GM21360 (cell line): ENCODE measurements around the gene ZNF530.
A peak's percentile ranks its signal among the peaks of the same experiment; 100 is the strongest.

Experiments
- ATAC-seq: cut with Tn5 transposase; IDR thresholded peaks from one replicate; pipeline ENCODE4 v1.9.1; 2021; ENCODE audit warnings: mild to moderate bottlenecking, moderate library complexity; ENCODE audit not compliant: unreplicated experiment

ZNF530 gene

DNA sequence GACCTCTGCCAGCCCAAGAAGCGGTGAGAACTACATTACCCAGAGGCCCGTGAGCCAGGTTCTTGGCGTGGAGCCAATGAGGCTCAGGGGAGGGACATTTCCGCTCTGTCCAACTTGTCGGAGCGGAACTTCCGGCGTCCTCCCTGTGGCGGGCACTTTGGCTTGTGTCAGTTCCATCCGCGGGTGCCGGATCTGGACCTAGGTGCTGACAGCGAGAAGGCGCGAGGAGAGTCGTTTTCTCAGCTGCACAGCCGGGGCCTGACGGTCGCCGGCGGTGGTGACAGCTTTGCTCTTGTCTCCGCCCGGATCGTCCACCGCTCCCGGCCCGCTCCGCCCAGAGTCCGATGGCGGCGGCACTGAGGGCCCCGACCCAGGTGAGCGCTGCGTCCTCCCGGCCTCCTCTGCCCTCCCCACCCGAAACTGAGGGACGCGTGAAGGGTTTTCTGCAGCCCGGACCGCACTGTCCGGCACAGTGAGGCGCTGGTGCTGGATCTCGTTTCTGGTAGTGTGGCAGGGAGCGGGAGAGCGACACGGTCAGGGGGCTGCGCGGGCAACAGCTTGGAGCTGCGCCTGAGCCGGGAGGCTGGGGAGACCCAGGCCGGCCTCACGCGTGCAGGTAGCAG lies at the start of gene ZNF530:
Gene ZNF530 (plus strand): TSS at position 125 of the 623 bp plus-strand sequence. CDS start 4,461 bp downstream, outside the sequence.
- ATAC-seq, result peak; percentile 85

DNA sequence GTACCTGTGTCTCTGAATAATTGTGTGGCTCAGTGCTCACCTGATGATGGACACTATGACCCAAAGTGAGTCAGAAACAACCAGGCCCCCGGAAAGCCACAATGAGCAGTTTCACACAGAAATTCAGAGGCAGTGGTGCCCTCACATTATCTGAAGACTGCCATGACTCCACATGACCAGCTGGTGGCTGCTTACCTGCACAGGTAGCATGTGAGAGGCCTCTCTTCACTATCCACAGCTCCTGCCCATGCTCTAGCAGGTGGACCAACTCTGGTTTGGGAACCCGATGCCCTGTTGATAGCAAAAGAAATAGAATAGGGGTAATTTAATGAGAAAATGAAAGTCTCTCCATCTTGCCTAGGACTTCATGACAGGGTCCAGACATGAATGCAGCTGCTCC lies 47.3 kb upstream of the ZNF530 start:
- ATAC-seq, result no peak

DNA sequence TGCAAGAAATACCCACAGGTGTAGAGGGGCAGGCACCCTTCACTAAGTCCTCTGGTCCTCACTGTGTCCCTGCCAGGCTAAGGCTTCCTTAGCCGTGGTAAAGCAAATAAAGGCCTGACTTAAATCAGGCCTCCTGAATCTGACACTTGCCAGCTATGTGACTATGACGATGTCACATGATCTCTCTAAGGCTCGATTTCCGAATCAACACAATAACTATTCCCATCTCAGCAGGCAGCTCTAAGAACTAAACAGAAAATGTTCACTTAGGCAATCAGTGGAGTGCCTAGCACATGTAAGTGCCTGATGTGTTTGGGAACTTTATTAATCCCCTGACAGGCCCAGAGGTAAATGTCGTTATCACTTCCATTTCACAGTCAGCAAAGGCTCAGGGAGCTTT lies 42.0 kb upstream of the ZNF530 start:
- no peak for ATAC-seq

DNA sequence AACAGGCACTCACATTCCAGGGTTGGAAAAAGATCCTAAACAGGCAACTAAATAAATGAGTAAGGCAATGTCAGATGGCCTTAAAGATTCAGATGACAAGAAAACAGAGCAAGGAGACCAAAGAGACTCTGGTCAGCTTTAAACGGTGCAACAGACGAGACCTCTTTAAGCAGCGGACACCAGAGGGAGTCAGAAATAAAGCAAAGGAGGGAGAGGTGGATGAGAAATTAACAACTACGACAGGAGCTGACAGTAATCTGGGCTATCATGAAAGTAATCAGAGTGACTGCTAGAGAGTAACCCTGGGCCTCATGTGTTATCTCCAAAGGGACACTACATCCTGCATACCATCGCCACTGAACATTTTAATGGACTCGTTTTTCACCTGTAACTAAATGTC lies 41.2 kb upstream of the ZNF530 start:
- no peak for ATAC-seq

DNA sequence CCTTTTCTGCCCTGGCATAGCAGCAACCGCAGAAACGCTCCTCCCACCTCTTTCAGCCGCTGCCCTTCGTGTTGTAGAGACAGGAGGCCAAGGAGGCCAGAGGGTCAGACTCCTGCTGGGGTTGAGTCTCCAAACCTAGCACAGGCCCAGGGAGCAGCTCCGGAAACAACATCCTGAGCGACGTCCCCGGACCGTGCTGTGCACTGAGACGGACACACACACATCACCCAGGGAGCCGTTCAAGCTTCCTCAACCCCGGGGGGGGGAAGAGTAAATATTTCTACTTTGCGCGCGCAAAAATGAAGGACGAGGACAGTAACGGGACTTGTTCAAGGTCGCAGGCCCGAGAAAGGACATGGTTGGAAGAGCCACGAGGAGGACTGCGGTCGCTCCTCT lies 40.7 kb upstream of the ZNF530 start:
- ATAC-seq, result no peak

DNA sequence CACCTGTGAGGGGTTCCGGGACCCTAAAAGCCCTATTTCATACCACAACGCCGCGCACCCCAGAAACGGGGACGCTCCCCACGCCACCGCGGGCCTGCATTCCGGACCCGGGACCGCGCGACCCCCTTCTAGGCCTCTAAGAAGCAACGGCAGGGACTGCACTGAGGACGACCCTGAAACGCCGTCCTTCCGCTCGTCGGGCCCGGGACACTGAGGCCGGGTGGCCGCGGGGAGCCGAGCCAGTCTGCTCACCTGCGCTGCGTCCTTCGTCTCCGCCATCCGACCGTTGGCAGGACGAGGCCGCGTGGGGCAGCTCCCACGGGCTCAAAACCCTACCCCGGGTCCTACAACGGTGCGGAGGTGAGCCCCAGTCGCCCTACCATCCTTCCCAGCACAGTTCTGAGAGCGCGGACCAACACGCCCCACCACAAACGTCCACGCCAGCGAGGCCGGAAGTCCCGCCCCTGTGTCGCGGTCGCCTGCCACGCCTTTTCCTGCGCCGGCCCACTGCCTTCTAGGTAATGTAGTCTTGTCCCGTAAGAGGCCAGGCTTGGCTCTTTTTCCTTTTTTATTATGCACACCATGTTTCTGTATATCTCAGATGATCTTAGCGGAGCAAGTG lies 40.2 kb upstream of the ZNF530 start, which contains the start of gene ZNF550:
Gene ZNF550 (minus strand): TSS at position 460 of the 622 bp plus-strand sequence. CDS start 181 bp downstream, at position 279.
- peak; percentile 93 for ATAC-seq

DNA sequence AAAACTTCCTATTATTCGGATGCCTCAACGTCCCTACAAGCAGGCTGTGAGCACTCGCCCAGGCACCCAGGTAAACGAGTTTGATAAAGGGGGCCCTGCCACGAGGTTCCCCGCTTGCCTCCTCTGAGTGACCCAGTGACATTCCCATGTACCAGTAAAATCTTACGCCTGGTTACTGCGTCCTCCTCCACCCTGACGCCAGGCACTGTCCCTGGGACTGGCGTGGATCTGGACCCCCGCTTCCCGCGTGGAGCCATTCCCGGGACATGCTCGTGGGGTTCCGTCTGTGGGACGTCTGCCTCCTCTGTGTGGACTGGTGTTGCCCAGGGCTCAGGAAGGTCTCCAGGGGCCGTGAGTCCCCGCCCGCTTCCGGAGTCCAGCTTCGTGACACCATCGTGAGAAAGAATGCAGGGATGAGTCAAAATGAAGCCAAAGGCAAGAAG lies 39.6 kb upstream of the ZNF530 start:
- ATAC-seq, result no peak

DNA sequence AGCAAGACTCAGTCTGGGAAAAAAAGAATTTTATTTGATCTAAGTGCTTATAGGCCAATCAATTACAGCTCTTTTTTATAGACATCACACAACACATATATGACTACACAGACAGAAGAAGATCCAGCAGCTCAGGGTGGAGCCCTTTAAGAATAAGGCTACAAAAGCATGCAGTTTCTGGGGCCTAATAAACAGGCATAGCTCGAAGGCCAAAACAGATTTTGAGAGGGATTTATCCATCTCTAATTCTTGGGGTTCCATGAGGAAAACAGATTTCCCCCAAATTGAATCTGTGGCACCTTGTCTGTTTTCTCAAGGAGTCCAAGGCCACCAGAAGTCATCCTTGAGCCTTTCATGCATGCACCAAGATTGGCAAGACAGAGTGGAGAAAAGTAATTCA lies 36.1 kb upstream of the ZNF530 start:
- ATAC-seq, result no peak

DNA sequence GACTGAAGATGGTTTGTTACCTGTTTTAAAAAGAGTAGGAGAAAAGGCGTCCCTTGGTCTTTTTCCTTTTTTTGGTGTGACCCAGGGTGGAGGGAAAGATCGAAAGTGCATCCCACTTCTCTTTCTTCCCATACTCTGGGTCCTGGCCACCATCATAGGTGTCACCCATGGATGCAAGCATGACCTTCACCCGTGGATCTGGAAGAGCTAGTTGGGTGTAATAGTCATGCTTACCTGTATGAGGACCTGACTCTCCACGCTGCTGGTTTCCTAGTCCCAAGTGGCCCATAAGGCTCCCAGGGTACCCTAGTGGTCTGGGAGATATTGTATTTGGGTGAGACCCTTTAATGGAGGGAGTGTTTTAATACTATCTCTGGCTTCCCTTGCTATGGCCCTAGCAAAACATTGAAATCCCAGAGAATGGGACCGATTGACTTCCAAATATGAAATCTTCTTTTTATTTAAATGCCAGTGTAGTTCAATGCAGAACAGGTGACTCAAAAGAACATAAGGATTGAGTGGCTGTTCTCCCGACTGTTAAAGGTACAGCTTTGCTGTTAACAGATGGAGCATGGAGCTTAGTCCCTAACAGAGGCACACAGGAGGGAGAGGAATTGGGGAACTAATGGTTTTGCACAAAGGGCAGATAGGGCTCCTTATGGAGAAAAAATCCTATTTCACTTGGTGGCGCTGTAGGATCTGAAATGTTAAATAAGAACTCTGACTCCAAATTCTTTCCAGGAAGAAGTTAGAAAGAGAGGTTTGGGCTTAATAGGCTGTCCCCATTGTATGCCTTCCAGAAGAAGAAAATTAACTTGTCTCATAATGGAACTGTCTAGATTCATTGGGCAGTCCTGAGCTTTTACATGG lies 33.1 kb upstream of the ZNF530 start:
- no peak for ATAC-seq

DNA sequence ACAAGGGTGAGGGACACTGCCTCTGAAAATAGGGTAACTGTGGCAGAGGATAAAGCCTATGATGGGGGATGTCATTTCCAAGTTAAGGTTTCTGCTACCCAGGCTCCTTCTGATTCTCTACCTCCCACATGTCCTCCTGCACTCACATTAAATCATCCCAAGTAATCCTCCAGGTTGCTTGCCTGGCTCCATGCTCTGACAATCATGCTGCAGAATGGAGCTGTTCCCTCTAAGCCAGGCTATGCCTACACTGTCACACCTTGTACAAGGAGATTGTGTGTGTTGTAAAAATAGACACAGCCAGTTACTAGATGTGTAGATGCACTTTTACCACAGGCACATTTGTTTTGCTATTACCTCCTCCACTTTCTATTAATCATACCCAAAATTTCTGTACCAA lies 29.0 kb upstream of the ZNF530 start:
- ATAC-seq, result no peak

DNA sequence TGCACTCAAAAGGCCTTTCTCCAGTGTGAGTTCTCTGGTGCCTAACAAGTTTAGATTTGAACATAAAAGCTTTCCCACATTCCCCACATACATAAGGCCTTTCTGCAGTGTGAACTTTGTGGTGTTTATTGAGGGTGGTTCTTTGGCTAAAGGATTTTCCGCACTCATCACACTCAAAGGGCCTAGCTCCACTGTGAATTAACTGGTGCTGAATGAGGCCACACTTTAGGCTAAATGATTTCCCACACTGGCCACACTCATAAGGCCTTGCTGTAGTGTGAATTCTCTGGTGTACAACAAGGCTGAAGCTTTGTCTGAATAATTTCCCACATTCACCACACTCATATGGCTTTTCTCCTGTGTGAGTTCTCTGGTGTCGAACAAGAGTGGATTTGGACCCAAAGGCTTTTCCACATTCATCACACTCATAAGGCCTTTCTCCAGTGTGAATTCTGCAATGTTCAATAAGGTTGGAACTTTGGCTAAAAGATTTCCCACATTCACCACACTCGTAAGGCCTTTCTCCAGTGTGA lies 27.2 kb upstream of the ZNF530 start:
- no peak for ATAC-seq

DNA sequence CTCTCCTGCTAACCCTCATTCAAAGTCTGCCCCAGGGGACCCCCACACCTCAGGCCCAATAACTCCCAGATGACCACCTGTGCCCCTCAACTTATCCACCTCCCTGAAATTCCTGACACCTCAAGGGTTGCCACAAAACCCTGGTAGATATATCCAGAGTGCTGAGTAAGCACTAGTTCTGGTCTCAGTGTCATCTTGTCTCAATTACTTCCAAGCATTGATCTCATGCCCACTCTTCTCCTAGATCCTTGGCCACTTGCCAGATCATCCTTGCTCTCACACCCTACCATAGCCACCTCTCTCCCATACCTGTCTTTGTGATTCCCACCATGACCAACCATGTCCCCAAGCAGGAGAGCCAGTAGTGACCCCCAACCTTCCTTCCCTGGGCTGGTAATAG lies 23.0 kb upstream of the ZNF530 start:
- no peak for ATAC-seq

DNA sequence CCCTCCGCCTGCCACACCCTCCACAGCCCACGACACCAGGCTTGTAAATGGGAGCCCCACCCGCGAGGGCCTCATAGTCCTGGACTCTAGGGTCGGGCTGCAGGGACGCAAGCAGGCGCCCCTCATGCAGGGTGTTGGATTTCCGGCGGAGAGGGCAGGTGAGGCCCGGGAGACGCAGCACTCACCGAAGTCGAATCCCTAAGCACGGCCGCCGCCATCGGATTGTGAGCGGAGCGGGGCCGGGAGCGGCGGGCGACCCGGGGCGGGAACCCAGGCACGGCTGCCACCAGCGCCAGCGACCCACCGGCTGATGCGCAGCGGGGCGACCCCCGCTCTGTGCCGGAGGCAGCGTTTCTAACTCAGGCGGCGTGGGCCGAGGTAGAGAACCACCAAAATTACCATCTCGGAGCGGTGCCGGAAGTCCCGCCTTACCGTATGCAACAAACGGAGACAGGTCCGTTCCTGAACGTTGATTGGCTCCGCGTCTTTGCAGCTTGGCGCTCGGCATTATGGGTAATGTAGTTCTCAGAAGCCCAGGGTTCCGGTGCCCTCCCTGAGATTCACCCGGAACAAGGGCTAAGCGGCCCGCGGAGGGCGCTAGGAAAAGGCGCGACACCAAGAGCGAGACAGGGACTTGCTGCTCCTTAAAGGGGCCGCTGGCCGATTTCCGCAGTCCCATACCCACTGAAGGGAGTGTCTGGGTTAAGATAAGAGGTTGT lies 21.0 kb upstream of the ZNF530 start, which contains the start of gene ZNF416:
Gene ZNF416 (minus strand): TSS at position 425 of the 719 bp plus-strand sequence. CDS start 207 bp downstream, at position 218.
- peak; percentile 87 for ATAC-seq

DNA sequence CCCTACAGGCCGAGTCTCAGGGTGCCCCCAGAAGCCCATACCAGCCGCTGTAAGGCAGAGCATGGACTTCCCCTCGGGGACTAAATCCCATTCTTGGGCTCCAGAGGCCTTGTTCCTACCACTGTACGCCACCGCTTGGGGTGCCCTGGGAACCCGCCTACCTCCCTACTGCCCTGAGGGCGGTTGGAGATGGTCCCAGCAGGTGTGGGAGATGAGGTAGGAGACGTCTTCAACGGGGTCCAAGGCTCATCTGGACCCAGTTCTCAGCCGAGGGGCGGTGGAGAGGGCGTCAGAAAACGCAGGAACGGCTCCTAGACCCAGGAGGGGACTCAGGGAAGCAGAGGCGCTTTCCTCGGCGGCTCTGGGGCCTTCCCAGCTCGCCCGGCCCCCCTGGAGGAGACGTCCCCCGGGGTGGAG lies 16.6 kb upstream of the ZNF530 start:
- no peak for ATAC-seq

DNA sequence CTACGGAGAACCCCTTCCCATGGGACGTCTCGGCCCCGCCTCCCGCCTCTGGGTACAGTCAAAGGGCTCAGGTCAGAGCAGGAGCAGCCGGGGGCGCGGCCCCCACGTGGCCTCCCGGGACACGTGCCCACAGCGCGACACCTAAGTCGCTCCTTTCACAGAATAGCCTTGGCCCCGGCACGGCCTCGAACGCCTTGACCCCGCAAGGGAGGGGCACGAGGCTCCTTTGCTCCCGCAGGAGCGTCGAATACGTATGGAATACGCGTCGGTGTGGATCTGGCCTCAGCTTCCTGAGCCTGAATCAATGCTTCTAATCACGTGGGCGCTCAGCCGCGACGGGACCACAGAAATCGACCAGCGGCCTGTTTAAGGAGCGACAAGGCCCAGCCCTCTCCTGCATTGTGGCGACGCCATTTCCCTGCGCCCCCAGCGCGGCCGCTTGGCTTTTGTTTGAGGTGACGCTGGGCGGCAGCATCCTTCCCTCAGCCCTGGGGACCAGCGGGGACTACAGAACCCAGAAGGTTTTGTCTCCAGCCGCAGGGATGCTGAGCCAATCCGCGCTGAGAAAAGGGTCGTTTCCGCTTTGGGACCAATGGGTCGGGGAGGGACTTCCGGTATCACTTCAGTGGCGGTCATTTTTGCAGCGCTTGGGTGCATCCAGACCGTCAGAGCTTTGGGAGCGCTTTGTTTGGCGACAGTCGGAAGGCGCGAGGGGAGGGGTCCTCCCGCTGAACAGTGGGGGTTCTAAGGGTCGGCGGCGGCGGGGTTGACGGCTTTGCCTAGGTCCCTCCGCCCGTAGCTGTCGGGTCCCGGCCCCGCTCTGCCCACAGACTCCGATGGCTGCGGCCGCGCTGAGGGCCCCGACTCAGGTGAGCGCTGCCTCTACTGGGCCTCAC lies 15.9 kb upstream of the ZNF530 start, which contains the start of gene ZIK1:
Gene ZIK1 (plus strand): TSS at position 625 of the 896 bp plus-strand sequence. CDS start 212 bp downstream, at position 837.
- peak; percentile 71 for ATAC-seq

DNA sequence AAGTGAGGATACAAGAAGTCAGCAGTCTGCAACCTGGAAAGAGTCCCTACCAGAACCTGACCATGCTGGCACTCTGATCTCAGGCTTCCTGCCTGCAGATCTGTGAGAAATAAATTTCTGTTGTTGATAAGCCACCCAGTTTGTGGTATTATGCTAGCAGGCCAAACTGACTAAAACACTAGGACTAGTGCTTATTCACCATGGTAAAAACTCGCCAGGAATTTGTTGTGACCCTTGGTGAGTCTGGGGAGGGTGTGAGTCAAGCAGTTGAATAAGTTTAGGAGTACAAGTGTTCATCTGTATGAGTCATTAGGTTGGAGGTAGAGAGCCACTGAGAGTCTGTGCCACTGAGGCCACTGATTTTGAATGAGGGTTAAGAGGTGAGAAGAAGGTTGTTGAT lies 12.2 kb upstream of the ZNF530 start:
- no peak for ATAC-seq

DNA sequence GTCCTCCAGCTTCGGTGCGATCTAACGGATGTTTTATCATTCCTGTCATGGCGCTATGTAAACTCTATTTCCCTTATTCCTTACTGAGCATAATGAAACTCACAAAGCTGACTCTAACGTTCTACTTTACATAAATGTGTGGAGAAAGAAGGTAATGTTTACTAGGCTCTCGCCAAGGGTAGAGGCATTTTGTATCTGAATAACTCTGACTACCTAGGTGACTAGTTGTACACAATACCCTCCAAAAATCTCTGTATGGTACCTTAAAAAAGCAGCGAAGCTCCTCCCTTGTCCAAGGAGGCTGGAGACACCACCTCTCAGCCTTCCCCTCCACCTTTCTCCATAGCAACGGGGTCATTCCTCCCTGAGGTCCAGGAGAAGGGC lies 316 bp upstream of the ZNF530 start:
- ATAC-seq, result peak; percentile 9

DNA sequence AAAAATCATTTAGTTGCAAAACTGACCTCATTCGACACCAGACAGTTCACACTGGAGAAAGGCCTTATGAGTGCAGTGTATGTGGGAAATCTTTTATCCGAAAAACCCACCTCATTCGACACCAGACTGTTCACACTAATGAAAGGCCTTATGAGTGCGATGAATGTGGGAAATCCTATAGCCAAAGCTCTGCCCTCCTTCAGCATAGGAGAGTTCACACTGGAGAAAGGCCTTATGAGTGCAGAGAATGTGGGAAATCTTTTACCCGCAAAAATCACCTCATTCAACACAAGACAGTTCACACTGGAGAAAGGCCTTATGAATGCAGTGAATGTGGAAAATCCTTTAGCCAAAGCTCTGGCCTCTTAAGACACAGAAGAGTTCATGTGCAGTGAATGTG lies 7.2 kb downstream of the ZNF530 start:
- ATAC-seq, result no peak

DNA sequence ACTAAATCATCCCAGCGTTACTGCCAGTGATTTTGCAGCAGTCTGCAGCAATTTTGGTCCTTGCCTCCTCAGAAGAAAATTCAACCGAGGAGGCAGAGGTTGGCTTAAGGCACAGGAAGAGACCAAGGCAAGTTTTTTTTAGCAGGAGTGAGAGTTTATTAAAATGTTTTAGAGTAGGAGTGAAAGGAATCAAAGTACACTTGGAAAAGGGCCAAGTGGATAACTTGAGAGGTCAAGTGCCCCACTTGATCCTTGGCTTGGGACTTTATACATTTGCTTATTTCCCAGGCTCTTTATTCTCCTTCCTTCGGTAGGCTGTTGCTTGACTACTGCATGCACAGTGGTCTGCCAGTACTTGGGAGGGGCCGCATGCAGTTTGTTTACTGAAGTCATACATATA lies 11.4 kb downstream of the ZNF530 start:
- no peak for ATAC-seq
